ENCODE measurements around the gene VKORC1L1.
"Not testable (repeated sequence)": the region's sequence is repeated elsewhere in the genome, so short reads cannot be mapped to it uniquely, and the experiment has no call there.

VKORC1L1 gene

GRCh38 chr7:65976659-65977196 lies 103.9 kb downstream of the VKORC1L1 start:
- DNase-seq (ENCODE audit: low read depth, low spot score): no peak

DNA sequence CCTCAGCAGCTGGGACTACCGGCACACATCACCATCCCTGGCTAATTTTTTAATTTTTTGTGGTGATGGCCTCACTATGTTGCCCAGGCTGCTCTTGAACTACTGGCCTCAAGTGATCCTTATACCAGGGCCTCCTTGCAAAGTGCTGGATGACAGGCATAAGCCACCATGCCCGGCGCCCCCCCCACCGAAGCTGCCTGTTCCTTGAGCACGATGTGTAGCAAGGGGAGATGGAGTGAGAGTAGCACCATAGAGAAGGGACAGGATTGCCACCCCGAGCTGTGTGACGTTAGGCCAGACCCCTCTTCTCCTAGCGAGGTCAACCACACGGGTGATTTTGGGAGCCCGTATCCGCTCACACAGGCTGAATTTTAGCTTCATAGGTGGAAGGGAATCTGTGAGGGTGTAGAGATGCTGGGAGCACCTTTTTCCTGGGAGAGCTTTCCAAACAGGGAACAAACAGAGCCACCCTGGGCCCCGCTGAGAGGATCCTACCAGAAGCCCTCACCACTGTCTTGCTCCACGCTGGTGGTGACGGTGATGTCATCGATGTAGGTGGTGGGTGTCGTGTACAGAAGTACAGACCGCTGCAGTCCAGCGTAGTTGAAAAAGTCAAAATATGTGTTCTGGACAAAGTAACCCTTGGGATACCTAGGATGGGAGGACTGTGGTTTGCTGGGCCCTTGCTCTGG lies 106.2 kb downstream of the VKORC1L1 start:
- DNase-seq (ENCODE audit: low read depth, low spot score): no peak

- DNase-seq (ENCODE audit: low read depth, low spot score): no peak
Observed at GRCh38 chr7:65979583-65980477, 107.0 kb downstream of the VKORC1L1 start.

GRCh38 chr7:65980478-65981250 lies 107.8 kb downstream of the VKORC1L1 start:
- DNase-seq (ENCODE audit: low read depth, low spot score): no peak

- peak; percentile 67 for DNase-seq (ENCODE audit: low read depth, low spot score)
Observed at GRCh38 chr7:65981965-65982792, 109.3 kb downstream of the VKORC1L1 start, which contains the start of gene GUSB. TSS of gene GUSB (minus strand) at chr7:65982213. CDS start at chr7:65982183, 30 bp downstream.

- no peak for DNase-seq (ENCODE audit: low read depth, low spot score)
Observed at GRCh38 chr7:65983965-65984658, 111.2 kb downstream of the VKORC1L1 start.

DNA sequence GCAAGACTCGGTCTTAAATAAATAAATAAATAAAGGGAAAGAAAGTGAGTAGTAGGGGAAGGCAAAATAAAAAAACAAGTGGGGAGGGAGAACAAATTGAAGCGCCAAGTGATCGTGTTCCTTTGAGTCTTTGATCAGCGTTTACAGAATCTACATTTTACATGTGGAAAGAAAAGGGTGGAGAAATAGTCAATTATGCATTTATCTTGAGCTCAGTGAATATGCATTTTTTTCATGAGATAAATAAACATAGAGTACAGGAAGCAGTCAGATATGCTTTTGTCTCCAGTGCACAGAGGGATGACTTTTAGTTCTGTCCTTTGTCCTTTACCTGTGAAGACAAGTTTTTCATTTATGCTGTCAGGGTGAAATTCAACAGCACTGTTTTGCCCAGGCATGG lies 115.2 kb downstream of the VKORC1L1 start:
- DNase-seq (ENCODE audit: low read depth, low spot score): no peak

- not testable (repeated sequence) for DNase-seq (ENCODE audit: low read depth, low spot score)
Observed at GRCh38 chr7:65988503-65988902, 115.6 kb downstream of the VKORC1L1 start.

DNA sequence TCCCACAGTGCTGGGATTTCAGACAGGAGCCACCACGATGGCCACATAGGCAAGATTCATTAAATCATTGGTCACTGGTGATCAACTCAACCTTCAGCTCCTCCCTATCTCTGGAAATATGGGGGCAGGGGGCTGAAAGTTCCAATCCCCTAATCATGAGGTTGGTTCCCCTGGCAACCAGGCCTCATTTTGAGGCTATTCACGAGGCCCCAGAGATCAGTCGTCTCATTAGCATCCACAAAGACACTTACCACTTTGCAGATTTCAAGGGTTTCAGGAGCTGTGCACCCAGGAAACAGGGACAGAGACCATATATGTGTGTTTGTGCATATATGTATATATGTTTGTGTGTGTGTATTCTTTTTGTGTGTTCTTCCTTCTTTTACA lies 116.8 kb downstream of the VKORC1L1 start:
- DNase-seq (ENCODE audit: low read depth, low spot score): no peak

DNA sequence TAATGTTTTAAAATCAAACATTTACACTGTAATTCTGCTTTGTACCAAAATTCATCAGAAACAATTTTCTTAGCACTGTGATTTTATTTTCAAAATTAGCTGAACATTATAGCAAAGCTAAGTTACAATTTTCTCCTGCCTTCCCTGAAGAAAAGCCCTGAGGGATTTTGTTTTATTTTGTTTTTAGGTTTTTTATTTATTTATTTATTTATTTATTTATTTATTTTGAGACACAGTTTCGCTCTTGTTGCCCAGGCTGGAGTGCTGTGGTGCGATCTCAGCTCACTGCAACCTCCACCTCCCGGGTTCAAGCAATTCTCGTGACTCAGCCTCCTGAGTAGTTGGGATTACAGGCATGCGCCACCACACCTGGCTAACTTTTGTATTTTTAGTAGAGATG lies 119.0 kb downstream of the VKORC1L1 start:
- not testable (repeated sequence) for DNase-seq (ENCODE audit: low read depth, low spot score)

DNA sequence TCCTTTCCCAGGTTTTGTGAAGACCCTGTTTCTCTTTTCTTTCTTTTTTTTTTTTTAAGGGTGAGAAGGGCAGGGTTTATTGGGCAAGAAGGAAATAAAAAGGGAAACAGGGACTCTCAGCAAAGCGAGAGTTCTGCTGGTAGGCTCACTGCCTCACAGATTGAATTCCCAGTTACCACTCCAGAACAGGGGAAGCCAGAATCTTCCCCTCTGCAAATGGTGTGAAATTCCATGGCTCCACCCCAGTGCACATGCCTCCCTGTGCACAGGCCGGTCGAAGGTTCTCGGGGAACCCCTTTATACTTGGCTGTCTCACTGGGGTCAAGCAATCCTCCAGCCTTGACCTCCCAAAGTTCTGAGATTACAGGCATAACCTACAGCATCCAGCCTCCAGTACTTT lies 119.7 kb downstream of the VKORC1L1 start:
- no peak for DNase-seq (ENCODE audit: low read depth, low spot score)

DNA sequence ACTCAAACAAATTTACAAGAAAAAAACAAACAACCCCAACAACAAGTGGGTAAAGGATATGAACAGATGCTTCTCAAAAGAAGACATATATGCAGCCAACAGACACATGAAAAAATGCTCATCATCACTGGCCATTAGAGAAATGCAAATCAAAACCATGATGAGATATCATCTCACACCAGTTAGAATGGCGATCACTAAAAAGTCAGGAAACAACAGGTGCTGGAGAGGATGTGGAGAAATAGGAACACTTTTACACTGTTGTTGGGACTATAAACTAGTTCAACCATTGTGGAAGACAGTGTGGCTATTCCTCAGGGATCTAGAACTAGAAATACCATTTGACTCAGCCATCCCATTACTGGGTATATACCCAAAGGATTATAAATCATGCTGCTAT lies 122.1 kb downstream of the VKORC1L1 start:
- not testable (repeated sequence) for DNase-seq (ENCODE audit: low read depth, low spot score)

DNA sequence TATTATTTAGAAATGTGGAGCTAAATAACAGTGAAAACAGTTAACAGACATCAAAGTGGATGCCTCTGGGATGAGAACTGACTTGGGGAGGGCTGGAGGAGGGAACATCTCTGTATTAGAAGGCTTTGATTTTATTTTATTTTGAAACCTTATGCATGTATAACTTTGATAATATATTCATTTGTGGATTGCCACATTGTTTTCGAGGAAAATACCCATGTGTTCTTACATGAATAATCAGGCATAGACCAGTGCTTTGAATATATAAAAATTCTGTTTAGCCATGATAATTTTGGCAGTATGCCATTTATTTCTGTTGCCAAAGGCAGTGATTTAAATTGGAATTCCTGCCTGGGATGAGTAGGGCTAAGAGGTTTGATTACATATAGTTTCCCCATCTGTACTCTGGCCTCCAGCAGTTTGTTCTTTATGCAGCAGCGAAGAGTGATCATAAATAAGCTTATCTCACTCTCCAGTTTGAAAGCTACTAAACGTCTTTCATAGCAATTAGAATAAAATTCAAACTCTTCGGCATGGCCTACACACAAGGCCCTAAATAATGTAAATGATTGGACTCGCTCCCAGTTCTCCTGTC lies 128.0 kb downstream of the VKORC1L1 start:
- DNase-seq (ENCODE audit: low read depth, low spot score): not testable (repeated sequence)

GRCh38 chr7:66005115-66005671 lies 132.3 kb downstream of the VKORC1L1 start:
- DNase-seq (ENCODE audit: low read depth, low spot score): not testable (repeated sequence)

GRCh38 chr7:66007232-66007631 lies 134.4 kb downstream of the VKORC1L1 start:
- DNase-seq (ENCODE audit: low read depth, low spot score): no peak
